H9 (cell line): ENCODE results near the gene HOXA9. TPM values are rescaled to one million over a fixed set of nuclear protein-coding genes. Genes with fewer than 3 reads are reported as not detected.

Source experiments
- DNase-seq: peaks from one replicate; pipeline ENCODE4 v3.0.0-alpha.2; 2017
- H2AFZ ChIP-seq: one replicate; pipeline ENCODE4 v1.6.1; 2013; ENCODE audit warnings: mild to moderate bottlenecking, low read length, control low read depth, moderate library complexity
- H2AK5ac ChIP-seq: 2 replicates; pipeline ENCODE4 v1.6.1; 2013; ENCODE audit warnings: low read length, control low read depth, mixed read lengths; ENCODE audit not compliant: insufficient read length
- H2BK120ac ChIP-seq: one replicate; pipeline ENCODE4 v1.6.1; 2013; ENCODE audit warnings: low read depth, mild to moderate bottlenecking, low read length, control low read depth, inconsistent platforms; ENCODE audit not compliant: poor library complexity, severe bottlenecking
- H2BK12ac ChIP-seq: 2 replicates; pipeline ENCODE4 v1.6.1; 2013; ENCODE audit warnings: low read length, control low read depth, mixed read lengths, low read depth; ENCODE audit not compliant: insufficient read length
- H2BK15ac ChIP-seq: 2 replicates; pipeline ENCODE4 v1.6.1; 2013; ENCODE audit warnings: low read depth, low read length, control low read depth
- H2BK20ac ChIP-seq: one replicate; pipeline ENCODE4 v1.6.1; 2013; ENCODE audit warnings: low read depth, mild to moderate bottlenecking, low read length, control low read depth, inconsistent platforms; ENCODE audit not compliant: poor library complexity, severe bottlenecking
- H2BK5ac ChIP-seq: 2 replicates; pipeline ENCODE4 v1.6.1; 2013; ENCODE audit warnings: low read length, control low read depth, mixed read lengths; ENCODE audit not compliant: insufficient read length
- H3K14ac ChIP-seq: 2 replicates; pipeline ENCODE4 v1.6.1; 2013; ENCODE audit warnings: low read length, control low read depth; ENCODE audit not compliant: insufficient read depth
- H3K18ac ChIP-seq: 2 replicates; pipeline ENCODE4 v1.6.1; 2013; ENCODE audit warnings: low read depth, mild to moderate bottlenecking, mixed read lengths, low read length, control low read depth; ENCODE audit not compliant: insufficient read length
- H3K23ac ChIP-seq: 2 replicates; pipeline ENCODE4 v1.6.1; 2013; ENCODE audit warnings: low read length, control low read depth, mixed read lengths, low read depth; ENCODE audit not compliant: insufficient read length
- H3K23me2 ChIP-seq: 2 replicates; pipeline ENCODE4 v1.6.1; 2013; ENCODE audit warnings: low read depth, mild to moderate bottlenecking, mixed read lengths, low read length, control low read depth; ENCODE audit not compliant: insufficient read length, poor library complexity, severe bottlenecking
- H3K27ac ChIP-seq: 2 replicates; pipeline ENCODE4 v1.5.1; 2013; ENCODE audit warnings: low read length, control low read depth, mixed read lengths, low read depth; ENCODE audit not compliant: insufficient read length
- H3K27me3 ChIP-seq: 2 replicates; pipeline ENCODE4 v1.6.1; 2013; ENCODE audit warnings: low read length, control low read depth, inconsistent platforms; ENCODE audit not compliant: insufficient read depth
- H3K4ac ChIP-seq: 2 replicates; pipeline ENCODE4 v1.6.1; 2013; ENCODE audit warnings: low read depth, mild to moderate bottlenecking, control low read depth, inconsistent platforms, low read length, moderate library complexity
- H3K4me1 ChIP-seq: 2 replicates; pipeline ENCODE4 v1.6.1; 2013; ENCODE audit warnings: low read length, control low read depth, inconsistent platforms; ENCODE audit not compliant: insufficient read depth
- H3K4me2 ChIP-seq: 2 replicates; pipeline ENCODE4 v1.6.1; 2013; ENCODE audit warnings: low read length, control low read depth, mixed read lengths; ENCODE audit not compliant: insufficient read length, insufficient read depth
- H3K56ac ChIP-seq: 2 replicates; pipeline ENCODE4 v1.6.1; 2013; ENCODE audit warnings: low read depth, mild to moderate bottlenecking, mixed read lengths, low read length, control low read depth; ENCODE audit not compliant: insufficient read length
- H3K79me1 ChIP-seq: 2 replicates; pipeline ENCODE4 v1.6.1; 2013; ENCODE audit warnings: low read depth, mild to moderate bottlenecking, moderate library complexity, low read length, control low read depth, inconsistent platforms; ENCODE audit not compliant: insufficient read depth, poor library complexity, severe bottlenecking
- H3K79me2 ChIP-seq: 2 replicates; pipeline ENCODE4 v1.6.1; 2013; ENCODE audit warnings: low read length, control low read depth, inconsistent platforms; ENCODE audit not compliant: insufficient read depth
- H3K9ac ChIP-seq: 2 replicates; pipeline ENCODE4 v1.6.1; 2013; ENCODE audit warnings: low read length, control low read depth, mixed read lengths; ENCODE audit not compliant: insufficient read length; ENCODE audit errors: extremely low read depth
- H3K9me3 ChIP-seq: one replicate; pipeline ENCODE4 v1.6.1; 2013; ENCODE audit warnings: low read depth, low read length, inconsistent platforms; ENCODE audit not compliant: control insufficient read depth
- H3T11ph ChIP-seq: one replicate; pipeline ENCODE4 v1.6.1; 2013; ENCODE audit warnings: mild to moderate bottlenecking, low read length, control low read depth, inconsistent platforms
- H4K20me1 ChIP-seq: one replicate; pipeline ENCODE4 v1.6.1; 2013; ENCODE audit not compliant: control insufficient read depth, insufficient read length, insufficient read depth
- H4K5ac ChIP-seq: 2 replicates; pipeline ENCODE4 v1.6.1; 2013; ENCODE audit warnings: low read depth, mild to moderate bottlenecking, mixed read lengths, low read length, control low read depth; ENCODE audit not compliant: insufficient read length
- H4K8ac ChIP-seq: replicated peaks from 2 replicates; pipeline ENCODE4 v1.6.1; 2013; ENCODE audit warnings: low read length, control low read depth, mixed read lengths, low read depth; ENCODE audit not compliant: insufficient read length
- H4K91ac ChIP-seq: 2 replicates; pipeline ENCODE4 v1.6.1; 2013; ENCODE audit warnings: low read depth, mild to moderate bottlenecking, moderate library complexity, mixed read lengths, low read length, control low read depth; ENCODE audit not compliant: insufficient read length
- H3K27ac Mint-ChIP-seq, 3 experiments: 2 replicates in 2 of 3; 3 replicates in 1 of 3; pipeline ENCODE4 v1.8.0; 2020 to 2021; ENCODE audit warnings: mixed read lengths in 3 of 3, mild to moderate bottlenecking in 1 of 3, moderate library complexity in 1 of 3
- H3K27me3 Mint-ChIP-seq: 2 replicates; pipeline ENCODE4 v1.8.0; 2021; ENCODE audit warnings: low read depth, mild to moderate bottlenecking, moderate library complexity, mixed read lengths
- H3K36me3 Mint-ChIP-seq, 3 experiments: 2 replicates in 2 of 3; 3 replicates in 1 of 3; pipeline ENCODE4 v1.8.0; 2020 to 2021; ENCODE audit warnings: low read depth in 3 of 3, mixed read lengths in 3 of 3; ENCODE audit not compliant: insufficient read depth in 1 of 3
- H3K4me1 Mint-ChIP-seq, 2 experiments: 2 replicates each; pipeline ENCODE4 v1.8.0; 2020; ENCODE audit warnings: mixed read lengths in 2 of 2
- H3K4me3 Mint-ChIP-seq, 2 experiments: 2 replicates in 1 of 2; 3 replicates in 1 of 2; pipeline ENCODE4 v1.8.0; 2020 to 2021; ENCODE audit warnings: mild to moderate bottlenecking in 2 of 2, mixed read lengths in 2 of 2, moderate library complexity in 1 of 2
- H3K9me3 Mint-ChIP-seq, 2 experiments: 2 replicates in 1 of 2; 3 replicates in 1 of 2; pipeline ENCODE4 v1.8.0; 2020; ENCODE audit warnings: mild to moderate bottlenecking in 2 of 2, mixed read lengths in 2 of 2, moderate library complexity in 1 of 2
- CTCF ChIP-seq: fragments of 200-600 bp; sonication (generic); conservative IDR thresholded peaks from 3 replicates; pipeline ENCODE4 v1.8.0; 2021; ENCODE audit warnings: antibody characterized with exemption, mild to moderate bottlenecking
- WGBS: extraction: QIAGEN DNeasy Blood & Tissue Kit; methylation state at CpG from one replicate; pipeline ENCODE4 v1.1.7; 2013; ENCODE audit warnings: missing lambda C conversion rate, low lambda C conversion rate, mixed read lengths; ENCODE audit not compliant: insufficient read length; ENCODE audit errors: extremely low coverage; 5-methylcytosine and 5-hydroxymethylcytosine counted together
- total RNA-seq: library from RNA; stranded (reverse); gene quantifications from 2 replicates; pipeline ENCODE4 v1.2.1, GENCODE V29; 2021

Gene HOXA9
- total RNA-seq, 1 experiment from 2014 or later = not detected

DNA sequence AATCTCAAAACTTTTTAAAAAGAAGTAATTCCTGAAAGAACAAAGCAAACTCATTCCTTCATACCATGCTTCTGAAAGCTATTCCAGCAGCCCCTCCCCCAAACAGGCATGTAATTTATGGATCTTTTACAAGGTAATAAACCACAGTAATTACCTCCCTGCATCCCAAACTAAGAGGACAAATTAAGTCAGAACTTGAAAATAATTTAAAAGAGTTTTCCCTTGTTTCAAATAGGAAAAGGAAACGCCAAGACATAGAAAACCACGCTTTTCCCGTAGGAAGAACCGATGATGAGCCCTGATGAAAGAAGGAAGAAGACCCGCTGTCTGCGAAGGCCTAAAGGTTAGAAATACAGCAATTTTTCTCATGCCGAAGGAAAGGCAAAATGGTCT lies 43.7 kb downstream of the HOXA9 start:
- no peak overlapping the region for H2BK120ac ChIP-seq
- no peaks in the 10 kb centered on the region for H3K79me2 ChIP-seq
- no peak overlapping the region for H3K27ac ChIP-seq
- no peaks in the 10 kb centered on the region for H3K23me2 ChIP-seq
- peaks cover 2% of the 10 kb centered on the region for H4K20me1 ChIP-seq
- H2AK5ac ChIP-seq = no peak overlapping the region
- H3K4me2 ChIP-seq = no peak overlapping the region
- no peaks in the 10 kb centered on the region for H3K79me1 ChIP-seq
- H3T11ph ChIP-seq = no peak overlapping the region
- H2BK12ac ChIP-seq = no peak overlapping the region
- H3K36me3 Mint-ChIP-seq = peaks cover 0 to 5% (median 0%) of the 10 kb centered on the region in 3 experiments; a peak in 1 of 7 replicates
- H3K9ac ChIP-seq = no peak overlapping the region
- H3K27me3 Mint-ChIP-seq = peaks cover 100% of the 10 kb centered on the region
- H3K27me3 ChIP-seq = peaks cover 100% of the 10 kb centered on the region
- no peak overlapping the region for H3K4ac ChIP-seq
- no peak overlapping the region for H4K91ac ChIP-seq
- no peak overlapping the region for H2AFZ ChIP-seq
- no peak overlapping the region for H4K5ac ChIP-seq
- no peak overlapping the region for H3K23ac ChIP-seq
- DNase-seq = no peak
- H3K4me1 ChIP-seq = no peaks in the 10 kb centered on the region
- H2BK20ac ChIP-seq = no peak overlapping the region
- H3K14ac ChIP-seq = no peak overlapping the region
- no peak overlapping the region; a peak in 1 of 5 replicates for H3K4me3 Mint-ChIP-seq
- H3K27ac Mint-ChIP-seq = no peak overlapping the region
- WGBS = no CpG with 5 or more reads among the region's 7 CpGs
- H3K4me1 Mint-ChIP-seq = peaks cover 0 to 15% of the 10 kb centered on the region in 2 experiments; a peak in 1 of 4 replicates
- TF ChIP-seq CTCF = no peak
- no peaks in the 10 kb centered on the region for H3K9me3 ChIP-seq
- H2BK5ac ChIP-seq = no peak overlapping the region
- peaks cover 9 to 12% of the 10 kb centered on the region in 2 experiments; a peak in 4 of 5 replicates for H3K9me3 Mint-ChIP-seq
- H4K8ac ChIP-seq = no peak overlapping the region
- no peak overlapping the region for H2BK15ac ChIP-seq
- H3K18ac ChIP-seq = no peak overlapping the region
- no peak overlapping the region for H3K56ac ChIP-seq
